HK-2 (cell line): ENCODE results near the gene LRRC8D.
A peak's percentile ranks its signal among the peaks of the same experiment; 100 is the strongest.

ENCODE experiments used
- DNase-seq: peaks from one replicate; pipeline ENCODE4 v3.0.0-alpha.2; 2018; ENCODE audit not compliant: unreplicated experiment

LRRC8D gene

DNA sequence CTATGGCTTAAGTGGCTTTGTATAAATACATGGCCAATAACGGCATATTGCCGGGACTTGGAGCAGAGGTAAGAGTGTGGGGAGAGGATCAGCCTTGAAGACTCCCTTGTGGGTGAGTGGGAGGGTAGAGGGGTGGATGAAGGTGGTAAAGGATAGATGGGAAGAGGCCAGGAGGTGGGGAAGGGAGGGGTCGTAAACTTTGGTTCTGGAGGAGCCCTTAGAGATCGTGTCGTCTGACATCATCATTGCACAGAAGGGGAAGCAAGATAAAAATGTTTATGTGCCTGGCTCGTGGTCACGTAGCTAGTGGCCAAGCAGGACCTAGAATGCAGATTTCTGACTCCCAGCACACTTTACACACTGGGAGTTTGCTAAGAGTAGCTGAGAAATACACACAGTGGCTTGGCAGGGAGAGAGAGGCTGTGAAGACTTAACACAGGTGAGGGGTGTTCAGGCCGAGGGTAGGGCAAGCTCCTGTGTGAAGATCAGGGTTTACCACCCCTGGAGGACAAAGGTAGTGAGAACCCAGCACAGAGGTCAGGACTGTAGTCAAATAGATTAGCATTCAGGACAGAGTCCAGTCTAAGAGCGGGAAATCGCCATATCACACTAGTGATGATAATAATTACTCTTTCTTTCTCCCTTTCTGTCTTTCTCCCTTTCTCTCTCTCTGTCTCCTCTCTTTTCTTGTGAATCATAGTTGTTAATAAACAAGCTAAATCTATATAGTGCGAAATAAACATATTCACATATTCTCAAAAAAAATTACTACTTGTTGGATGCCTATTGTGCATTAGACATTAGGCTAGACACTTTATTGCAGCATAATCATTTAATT, 75.5 kb downstream of the LRRC8D start:
- no peak for DNase-seq

DNA sequence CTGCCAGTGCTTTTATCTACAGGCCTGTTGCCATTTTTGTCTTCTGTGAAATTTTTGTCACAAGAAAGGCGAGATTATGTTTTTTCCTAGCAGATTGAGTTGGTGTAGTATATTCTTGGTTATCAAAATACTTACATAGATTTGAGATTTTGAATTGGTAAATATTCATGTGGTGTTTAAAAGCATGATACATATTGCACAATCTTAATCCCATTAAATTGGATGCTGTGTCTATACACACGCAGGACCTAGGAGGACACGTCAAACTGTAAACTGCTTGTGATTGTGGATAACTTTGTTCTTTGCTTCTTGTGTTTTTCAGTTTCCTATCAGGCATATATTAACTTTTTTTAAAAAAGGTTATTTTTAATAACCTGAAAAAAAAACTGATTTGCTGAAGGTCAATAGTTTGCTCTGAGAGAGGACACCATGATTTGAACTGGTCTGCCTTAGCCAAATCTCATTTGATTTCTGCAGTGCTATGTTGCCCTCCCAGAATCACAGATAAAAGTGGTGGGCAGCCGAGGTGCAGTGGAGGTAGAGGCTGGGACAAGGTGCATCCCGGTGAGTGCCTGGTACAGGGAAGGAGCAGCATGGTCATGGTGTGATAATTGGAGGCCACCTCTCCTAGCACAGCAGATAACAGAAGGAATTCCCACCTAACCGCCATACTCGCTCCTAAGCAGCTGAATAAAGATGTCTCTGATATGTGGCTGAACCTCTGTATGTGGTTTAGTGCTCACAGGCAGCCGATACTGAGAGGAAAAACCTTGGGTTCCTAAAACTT, 76.7 kb downstream of the LRRC8D start:
- no peak for DNase-seq

DNA sequence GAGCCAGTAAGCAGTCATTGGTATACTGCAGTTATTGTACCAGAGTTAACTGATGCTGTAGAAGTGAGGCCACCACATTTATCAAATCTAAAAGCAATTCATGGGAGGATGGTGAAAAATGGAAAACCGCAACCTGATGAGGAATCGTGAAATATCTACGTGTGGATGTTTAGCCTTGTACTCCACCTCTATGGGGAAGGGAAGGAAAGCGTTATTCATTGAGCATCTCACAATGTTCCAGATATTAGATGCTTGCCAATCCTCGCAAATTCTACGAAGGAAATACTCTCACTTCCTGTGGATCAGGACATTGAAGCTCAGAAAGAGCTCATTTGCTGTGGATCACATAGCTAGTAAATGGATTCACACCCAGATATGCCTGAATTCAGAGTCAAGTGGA, 77.3 kb downstream of the LRRC8D start:
- DNase-seq, result no peak

DNA sequence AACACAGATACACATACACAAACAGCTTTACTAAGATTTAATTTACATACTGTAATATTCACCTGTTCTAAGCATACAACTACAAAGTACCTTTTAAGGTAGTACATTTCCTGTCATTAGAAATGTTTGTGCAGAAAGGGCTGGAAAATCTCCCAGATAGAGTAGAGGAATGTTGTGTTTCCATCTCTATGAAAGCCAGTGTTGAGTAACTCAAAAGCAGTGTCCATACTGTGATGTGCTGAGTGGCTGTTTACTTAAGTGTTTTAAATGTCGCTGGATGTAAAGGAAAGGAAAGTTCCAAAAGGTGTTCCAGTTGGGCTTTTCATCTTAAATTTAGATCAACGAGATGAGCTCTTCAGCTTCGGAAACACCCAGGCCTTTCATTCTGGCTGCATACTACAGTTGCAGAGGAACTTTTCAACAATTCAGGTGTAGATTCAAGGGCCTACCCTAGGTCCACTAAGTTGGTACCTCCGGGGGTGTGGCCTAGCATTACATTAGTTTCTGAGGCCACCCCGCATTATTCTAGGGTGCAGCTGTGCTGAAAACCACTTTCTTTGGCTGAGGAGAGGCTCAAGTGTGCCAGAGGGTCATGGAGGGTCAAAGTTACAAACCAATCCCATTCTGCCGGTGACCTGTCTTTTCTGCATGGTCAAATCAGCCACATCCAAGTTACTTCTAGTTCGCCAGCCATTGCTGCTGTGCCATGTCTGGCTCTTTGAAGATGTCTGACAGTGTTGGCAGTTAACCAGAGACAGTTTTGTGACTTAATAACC, 78.1 kb downstream of the LRRC8D start:
- no peak for DNase-seq

DNA sequence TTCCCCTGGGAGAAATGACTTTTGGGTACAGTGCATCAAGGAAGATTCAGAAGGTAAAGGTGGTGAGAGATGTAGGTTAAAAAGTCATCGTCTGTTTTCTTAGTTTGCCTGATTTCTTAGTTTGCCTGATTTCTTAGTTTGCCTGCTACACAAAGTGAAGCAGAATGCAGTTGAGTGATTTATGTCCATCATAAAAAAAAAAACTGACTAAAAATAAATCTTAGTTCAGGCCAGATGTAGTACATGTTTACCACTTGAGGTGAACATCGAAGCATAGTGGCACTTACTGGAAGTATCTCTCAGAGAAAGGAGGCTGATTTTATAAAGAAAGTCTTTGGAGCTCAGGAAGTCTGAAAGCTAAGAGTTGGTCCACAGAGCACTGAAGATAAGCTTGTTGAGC, 79.5 kb downstream of the LRRC8D start:
- no peak for DNase-seq

DNA sequence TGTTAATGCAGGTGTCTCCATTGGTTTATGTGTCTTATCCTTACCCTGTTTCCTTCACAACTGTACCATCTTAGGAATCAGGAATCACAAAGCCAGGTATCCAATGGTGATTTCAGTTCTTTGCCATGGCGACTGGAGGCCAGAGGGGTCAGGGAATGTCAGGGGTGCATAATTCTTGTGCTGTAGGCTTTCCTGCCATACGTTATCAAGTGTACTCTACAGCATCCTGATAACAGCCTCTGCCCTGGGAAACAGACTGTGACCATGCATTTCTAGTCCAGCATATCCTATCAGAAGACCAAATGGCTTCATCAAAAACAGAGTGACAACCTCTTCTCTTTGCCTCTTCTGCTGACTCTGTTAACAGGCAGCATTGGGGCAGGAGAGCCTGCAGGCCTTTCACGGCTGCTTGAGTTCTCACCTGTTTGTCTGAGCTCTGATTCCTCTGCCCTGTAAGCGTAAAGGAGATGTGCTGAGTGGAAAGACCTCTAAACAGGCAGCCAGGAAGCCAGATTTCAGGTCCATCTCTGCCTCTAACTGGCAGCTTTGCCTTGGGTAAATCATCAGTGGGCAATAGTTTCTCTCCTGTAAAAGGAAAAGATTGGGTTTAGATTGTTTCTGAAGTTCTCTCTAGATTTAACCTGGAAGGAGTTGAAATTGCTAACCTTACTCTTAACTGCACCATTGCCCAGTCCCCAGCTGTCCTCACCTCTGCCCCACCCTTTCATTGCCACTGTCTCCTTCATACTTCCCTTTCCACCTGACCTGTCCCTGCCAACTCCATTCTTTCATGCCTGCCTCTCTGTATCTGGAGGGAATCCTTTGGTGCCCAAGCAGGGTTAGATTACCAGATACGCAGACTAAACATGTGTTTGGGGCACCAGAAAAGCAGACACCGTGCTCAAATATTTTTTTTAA, 80.2 kb downstream of the LRRC8D start:
- no peak for DNase-seq

DNA sequence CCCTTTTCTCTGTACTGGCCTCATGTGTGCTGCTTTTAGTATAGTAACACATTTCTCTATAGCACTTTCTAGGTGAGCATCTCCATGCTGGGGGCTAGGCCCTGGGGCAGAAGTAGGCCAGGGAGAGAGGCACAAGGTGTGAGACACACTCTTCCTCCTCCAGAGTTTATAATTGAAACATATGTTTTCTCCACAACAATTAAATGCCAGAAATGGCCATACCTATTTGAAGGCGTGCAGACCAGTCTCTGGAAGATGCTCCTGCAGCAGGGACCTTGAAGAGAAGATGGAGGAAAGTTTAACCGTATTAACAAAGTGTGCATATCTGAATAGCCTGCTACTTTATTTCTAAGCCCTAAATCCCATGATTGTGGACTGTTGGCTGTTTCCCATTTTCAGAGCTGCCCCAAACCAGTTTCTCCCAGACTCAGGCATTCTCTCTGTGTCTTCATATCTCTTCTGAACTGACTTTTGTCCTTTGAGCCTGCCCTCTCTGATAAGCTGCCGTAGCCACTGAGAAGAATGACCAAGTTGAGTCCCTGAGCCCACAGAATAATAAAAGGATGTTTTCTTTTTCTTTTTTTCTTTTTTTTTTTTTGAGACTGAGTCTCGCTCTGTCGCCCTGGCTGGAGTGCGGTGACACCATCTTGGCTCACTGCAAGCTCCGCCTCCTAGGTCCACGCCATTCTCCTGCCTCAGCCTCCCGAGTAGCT, 81.3 kb downstream of the LRRC8D start:
- DNase-seq, result no peak

DNA sequence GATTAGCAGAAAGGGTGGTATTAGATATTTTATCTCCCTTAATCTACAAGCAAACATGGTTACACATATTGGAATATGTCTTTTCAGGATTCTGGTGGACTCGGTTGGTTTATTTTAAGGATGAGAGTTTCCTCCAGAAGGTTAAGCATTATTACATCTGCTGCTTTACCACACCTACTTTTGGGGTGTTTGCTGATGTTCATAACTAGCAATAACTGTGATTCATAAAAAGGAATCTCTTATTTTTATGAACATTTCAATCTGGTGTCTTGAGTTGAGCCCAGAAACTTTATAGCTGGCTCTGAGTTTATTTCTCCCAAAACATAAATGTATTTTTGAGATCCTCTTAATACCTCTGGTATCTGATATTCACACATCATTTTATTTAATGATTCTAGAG, 82.7 kb downstream of the LRRC8D start:
- no peak for DNase-seq

DNA sequence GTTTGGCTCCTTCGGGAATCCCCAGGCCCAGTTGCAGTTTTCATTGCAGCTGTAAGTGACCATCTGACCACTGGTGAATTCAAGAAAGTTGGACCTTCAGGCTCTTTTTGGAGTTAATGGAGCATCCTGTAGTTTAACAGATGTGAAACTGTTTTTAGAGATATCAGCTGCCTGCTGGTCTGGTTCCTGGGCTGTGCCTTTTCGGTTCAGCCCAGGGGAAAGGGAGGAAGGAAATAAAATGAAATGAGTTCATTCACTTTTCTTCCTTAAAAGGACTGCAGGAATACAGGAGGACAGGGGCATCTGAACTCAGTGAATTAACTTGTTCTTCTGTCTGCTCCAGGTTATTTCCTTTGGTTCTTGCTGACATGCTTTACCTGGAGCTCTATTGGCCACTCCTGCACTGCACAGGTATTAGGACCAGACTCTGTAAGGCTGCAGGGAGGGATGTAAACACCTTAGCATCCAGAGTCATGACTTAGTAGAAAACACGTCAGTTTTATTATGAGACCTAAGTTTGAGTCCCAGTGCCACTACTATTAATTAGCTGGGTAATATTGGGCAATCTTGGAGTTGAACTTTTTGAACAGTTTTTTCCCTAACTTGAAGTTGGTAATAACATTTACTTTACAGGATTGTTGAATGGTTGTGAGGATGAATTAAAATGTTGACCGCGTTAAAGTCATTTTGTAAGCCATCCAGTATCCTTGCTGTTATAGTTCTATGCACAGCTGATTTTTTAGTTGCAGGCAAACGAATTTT, 83.6 kb downstream of the LRRC8D start:
- no peak for DNase-seq

DNA sequence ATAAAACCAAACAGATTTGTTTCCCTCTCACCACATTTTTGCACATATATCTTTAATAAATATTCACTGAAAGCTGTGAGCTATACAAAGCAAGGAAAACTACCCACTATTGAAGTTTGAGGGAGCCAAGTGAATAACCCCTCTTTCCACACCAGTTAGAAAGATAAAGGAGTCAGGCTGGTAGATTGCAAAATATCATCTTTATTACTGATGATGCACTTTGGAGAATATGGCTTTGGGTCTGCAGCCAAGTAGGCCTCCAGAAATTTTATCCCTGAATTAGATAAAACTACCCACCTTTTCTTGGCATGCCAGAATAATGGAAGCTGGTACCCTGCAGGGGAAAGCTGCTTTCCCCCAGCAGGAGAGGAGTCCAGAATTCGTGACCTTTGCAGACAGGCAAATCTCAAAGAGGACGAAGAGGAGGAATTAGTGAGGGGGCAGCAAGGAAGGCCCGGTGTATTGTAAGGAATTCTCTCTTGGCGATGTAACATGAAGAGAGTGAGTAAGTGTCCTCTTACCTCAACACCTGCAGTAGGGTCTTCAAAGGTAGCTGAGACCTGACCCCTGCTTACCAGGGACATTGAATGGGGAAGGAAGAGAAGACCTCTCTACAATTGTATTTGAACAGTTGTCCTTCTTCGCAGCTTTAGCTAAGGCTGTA, 84.7 kb downstream of the LRRC8D start:
- no peak for DNase-seq

DNA sequence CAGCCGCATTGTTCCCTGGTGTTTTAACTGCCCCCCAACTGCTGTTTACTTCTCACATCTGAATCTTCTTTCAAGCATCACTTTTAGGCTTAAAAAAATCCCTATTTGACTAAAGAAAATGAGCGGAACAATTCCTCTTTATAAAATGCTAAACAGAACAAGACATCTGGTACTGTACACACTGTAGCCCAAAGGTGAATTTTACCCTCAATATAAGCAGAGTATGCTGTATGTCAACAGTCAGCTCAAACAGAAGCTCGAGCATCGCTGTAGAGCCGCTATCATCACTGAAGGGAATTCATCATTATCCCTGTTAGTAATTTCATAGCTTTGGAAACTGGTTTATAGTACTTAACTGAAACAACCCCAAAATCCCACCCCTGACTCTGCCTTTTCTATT, 85.3 kb downstream of the LRRC8D start:
- DNase-seq, result no peak

DNA sequence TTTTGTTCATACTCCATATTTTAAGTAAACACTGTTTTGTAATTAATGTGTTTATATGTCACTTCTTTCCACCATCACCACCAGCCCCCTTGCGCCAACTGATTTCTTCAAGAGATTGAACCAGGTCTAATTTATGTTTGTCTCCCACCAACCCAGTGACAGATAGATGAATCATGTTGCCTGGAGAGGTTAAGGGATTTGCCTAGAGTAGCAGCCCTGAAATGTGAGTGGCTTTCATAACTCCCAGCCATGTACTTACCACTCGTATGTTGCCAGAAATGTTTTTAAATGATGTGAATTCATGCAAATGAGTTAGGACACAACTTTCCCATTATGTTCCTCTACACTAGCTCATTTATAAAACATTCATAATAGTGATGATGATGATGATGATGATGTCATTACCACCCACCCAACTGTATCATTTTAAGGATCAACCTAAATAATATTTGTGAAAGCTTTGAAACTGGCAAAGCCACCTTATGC, 86.9 kb downstream of the LRRC8D start:
- DNase-seq, result no peak

DNA sequence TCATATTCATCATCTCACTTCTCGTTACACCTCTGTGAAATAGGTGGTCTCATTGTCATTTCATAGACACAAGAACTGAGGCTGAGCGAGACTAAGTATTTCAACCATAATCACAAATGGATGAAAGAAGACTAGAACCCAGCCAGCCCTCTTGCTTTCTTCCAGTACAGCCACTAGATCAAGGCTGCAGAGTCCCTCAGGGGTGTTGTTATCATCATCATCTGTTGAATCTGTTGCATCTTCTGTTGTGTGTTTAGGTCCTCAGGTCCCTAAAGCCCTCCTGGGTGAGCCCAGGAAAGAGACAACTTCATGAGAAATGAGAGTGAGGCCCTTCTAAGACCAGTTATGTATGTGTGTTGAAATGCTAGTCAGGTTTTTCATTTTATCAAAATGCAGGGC, 87.4 kb downstream of the LRRC8D start:
- DNase-seq, result no peak

DNA sequence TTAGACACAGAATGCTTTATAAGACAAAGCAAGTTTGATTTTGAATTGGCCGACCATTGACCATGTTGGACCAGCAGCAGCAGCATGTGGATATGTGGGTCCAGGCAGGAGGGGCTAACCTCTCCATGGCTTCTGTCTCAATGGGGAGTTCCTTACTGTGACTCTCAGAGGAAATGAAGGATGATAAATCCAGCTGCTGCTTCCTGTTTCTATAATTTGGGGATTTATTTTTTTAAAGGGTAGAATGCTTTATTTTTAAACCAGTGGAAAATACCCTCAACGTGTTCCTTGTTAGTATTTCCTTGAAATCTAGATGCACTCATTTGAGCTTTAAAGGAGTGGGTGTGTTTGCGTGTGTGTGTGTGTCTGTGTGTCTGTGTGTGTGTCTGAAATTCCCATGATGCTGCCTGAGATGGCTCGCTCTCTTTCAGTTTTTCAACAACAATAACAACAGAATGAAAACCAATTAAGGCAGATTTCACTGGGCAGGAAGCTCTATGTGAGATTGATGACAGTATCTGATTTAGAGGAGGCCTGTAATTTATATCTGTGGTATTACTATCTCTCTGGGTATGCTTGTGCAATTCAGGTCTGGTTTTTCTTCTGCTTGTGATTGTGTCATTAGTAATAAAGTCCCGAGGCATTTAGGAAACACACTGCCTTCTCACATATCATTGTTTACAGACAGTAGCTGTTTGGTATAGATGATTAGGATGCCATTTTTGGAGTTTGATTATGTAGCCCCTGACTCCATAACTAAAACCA, 88.0 kb downstream of the LRRC8D start:
- no peak for DNase-seq

DNA sequence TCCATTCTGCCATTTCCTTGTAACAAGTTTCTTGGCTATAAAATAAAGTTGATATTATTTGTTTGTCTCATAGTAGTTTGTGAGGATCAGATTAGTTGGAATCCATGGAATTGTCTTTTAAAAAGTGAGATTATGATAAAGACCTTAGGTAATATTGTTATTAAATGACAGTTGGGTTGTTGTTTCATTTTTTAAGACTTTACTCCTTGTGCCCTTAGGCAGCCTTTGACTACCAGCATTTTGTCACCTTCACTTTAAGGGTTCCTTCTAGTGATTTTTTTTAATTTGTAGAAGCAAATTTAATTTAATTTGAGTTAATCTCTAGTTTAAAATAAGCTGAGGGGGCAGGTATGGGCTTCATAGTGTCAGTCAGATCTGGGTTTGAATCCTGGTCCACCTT, 89.4 kb downstream of the LRRC8D start:
- DNase-seq, result no peak

DNA sequence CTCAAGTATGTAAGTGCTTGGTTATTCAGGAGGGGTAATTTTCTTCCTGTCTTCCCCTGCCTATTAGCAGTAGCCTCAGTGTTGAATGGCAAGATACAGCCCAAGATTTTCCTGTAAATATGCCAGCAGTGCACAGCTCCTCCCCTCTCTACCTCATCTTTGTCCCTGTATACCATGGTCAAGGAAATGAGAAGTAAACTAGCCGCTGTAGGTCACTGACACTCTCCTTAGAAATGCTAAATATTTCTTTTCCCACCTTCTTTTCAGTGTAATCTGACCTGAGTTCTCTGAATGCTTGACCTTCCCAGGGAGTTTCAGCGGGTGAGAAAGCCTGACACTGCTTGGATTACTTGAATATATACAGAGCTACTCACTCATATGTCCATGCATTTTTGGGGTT, 89.9 kb downstream of the LRRC8D start:
- DNase-seq, result peak; percentile 53

DNA sequence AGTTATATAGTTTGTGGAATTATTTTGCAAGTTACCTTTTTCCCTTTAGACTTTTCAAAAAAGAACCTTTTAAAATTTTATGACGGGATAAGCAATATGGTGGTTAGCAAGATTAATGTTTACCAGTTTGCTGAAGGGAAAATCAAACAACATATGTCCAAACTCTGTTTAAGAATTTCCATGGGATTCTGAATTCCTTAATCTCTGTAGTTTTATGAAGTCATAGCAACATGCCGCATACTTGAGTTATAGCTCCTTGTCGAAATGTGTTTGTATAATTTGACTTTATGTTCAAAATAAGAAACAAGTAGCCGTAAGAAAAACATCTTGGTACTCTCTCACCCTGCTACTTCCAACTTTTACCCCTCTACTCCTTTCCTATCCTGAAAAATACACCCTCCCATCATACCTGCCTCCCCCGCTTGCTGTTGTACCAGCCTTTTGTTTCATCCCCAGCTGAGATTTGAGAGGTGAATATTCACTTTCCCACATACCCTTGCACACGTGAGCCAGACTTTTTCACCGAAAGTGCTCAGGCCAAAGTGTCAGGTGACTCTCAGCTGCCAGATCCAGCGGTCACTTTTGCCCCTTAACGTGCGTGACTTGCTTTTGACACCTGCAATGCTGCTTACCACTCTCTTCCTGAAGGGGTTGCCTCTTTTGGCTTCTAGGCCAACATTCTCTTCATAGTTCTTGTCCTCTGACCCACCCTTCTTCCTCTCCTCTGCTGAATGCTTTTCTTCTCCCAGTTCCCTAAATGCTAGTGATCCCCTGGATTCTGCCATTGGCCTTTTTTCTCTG, 90.6 kb downstream of the LRRC8D start:
- no peak for DNase-seq

DNA sequence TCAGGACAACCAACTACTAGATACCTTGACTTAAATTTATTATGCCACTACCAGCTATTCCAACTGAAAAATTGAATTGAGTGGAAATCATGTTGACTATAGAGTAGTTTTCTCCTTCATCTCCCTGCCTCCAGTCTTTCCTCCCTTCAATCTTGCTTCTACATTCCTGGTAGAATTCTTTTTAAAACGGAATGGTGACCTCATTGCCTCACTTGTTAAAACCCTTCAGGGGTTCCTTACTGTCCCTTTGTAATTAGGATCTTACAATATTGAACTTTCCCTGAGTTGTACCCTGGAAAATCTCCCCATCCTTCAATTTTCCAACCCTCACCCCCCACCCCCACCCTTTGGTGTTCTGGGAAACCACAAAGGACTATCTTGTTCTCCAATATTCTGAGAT, 91.2 kb downstream of the LRRC8D start:
- no peak for DNase-seq
